Right renal cortex interstitium (tissue), 3 donors: Measurements from ENCODE around the gene SPIN2A. TPM values are rescaled to one million over a fixed set of nuclear protein-coding genes. Genes with fewer than 3 reads are reported as not detected.
"Not testable (repeated sequence)": the region's sequence is repeated elsewhere in the genome, so short reads cannot be mapped to it uniquely, and the experiment has no call there.

Source experiments
- DNase-seq, 3 donors: peaks; one replicate each; pipeline ENCODE4 v3.0.0-alpha.2; 2013; ENCODE audit warnings: low read depth in 3 of 3, low spot score in 2 of 3
- polyA plus RNA-seq, 3 donors: library from polyadenylated mRNA; unstranded; fragments of 120-200 nt; gene quantifications; one replicate each; pipeline ENCODE4 v1.2.1, GENCODE V29; 2013; ENCODE audit not compliant: insufficient read length in 3 of 3

The SPIN2A gene
- polyA plus RNA-seq, 3 donors = 3.3 to 3.7 (median 3.3) TPM

- no peak for DNase-seq
Measured at GRCh38 chrX:57103489-57103888, 33.7 kb downstream of the SPIN2A start.

DNA sequence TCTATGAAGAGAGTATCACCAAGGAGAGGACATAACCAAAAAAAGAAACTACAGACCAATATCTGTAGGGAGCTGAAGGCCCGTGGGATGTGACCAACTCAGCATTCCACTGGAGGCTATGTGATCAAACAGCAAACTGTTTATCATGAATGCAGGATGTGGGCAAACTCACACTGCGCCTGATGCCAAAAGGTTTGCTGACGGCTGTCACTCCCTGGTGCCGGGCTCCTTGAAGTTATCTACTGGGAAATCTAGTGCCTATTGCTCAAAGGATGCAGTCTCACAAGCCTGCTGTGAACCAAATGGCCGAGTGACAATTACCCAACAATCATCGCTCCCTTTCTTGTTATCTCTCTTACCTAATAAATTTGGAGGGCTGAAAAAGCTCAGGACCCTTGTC lies 34.3 kb downstream of the SPIN2A start:
- not testable (repeated sequence) for DNase-seq

Other genes starting within 250 kb of the SPIN2A start
- gene SPIN3, start 141.9 kb downstream of the SPIN2A start, polyA plus RNA-seq = 10 to 100 TPM; 19.7 to 21.7 (median 21.0) TPM
- gene SPIN2B, start 15.8 kb downstream of the SPIN2A start, polyA plus RNA-seq = 10 to 100 TPM; 17.8 to 20.4 (median 19.2) TPM
- 10 to 100 TPM; 11.7 to 13.5 (median 12.9) TPM for gene FAAH2, start 149.3 kb upstream of the SPIN2A start, polyA plus RNA-seq